Keratinocyte (primary cell): ENCODE measurements around the gene MACROH2A2. TPM values are rescaled to one million over a fixed set of nuclear protein-coding genes. Genes with fewer than 3 reads are reported as not detected.

Experiments used
- DNase-seq: peaks from one replicate; pipeline ENCODE4 v3.0.0-alpha.2; 2011; ENCODE audit warnings: low read depth, missing footprints, low spot score
- FAIRE-seq: peaks from 2 replicates; lab custom pipeline; 2011; peaks lifted over from hg19 to GRCh38; lab: Jason Lieb, UNC
- H2AFZ ChIP-seq: 2 replicates; pipeline ENCODE4 v1.6.0; 2012; ENCODE audit warnings: low read length, control low read depth, inconsistent platforms; ENCODE audit not compliant: control insufficient read depth
- H3K27ac ChIP-seq: 2 replicates; pipeline ENCODE4 v1.5.1; 2011; ENCODE audit warnings: low read length; ENCODE audit not compliant: control insufficient read depth, insufficient read depth
- H3K27me3 ChIP-seq: 3 replicates; pipeline ENCODE4 v1.6.0; 2011; ENCODE audit warnings: low read length; ENCODE audit not compliant: control insufficient read depth, insufficient read depth; ENCODE audit errors: extremely low read depth
- H3K36me3 ChIP-seq, 2 experiments: 2 replicates in 1 of 2; 3 replicates in 1 of 2; pipeline ENCODE4 v1.5.1; 2011; ENCODE audit warnings: low read length in 2 of 2, mild to moderate bottlenecking in 1 of 2; ENCODE audit not compliant: control insufficient read depth in 2 of 2, insufficient read depth in 2 of 2; ENCODE audit errors: extremely low read depth in 1 of 2
- H3K4me1 ChIP-seq: 3 replicates; pipeline ENCODE4 v1.5.1; 2011; ENCODE audit warnings: low read length; ENCODE audit not compliant: control insufficient read depth, insufficient read depth; ENCODE audit errors: extremely low read depth
- H3K4me2 ChIP-seq: 3 replicates; pipeline ENCODE4 v1.6.0; 2011; ENCODE audit warnings: low read depth, low read length; ENCODE audit not compliant: control insufficient read depth, insufficient read depth; ENCODE audit errors: extremely low read depth
- H3K4me3 ChIP-seq, 3 experiments: fragments of 200-600 bp in 1 of 3; sonication (generic) in 1 of 3; 2 replicates in 2 of 3; 3 replicates in 1 of 3; pipeline ENCODE4 v1.5.1; 2011 to 2016; ENCODE audit warnings: low read length in 3 of 3, mild to moderate bottlenecking in 3 of 3, control low read depth in 2 of 3, inconsistent platforms in 1 of 3, low read depth in 1 of 3, mixed read lengths in 1 of 3, mixed run types in 1 of 3, moderate library complexity in 1 of 3; ENCODE audit not compliant: control insufficient read depth in 2 of 3, insufficient read depth in 2 of 3; ENCODE audit errors: extremely low read depth in 1 of 3
- H3K79me2 ChIP-seq: 2 replicates; pipeline ENCODE4 v1.6.0; 2012; ENCODE audit warnings: low read length; ENCODE audit not compliant: control insufficient read depth, insufficient read depth
- H3K9ac ChIP-seq: 3 replicates; pipeline ENCODE4 v1.6.0; 2011; ENCODE audit warnings: low read length; ENCODE audit not compliant: control insufficient read depth, insufficient read depth; ENCODE audit errors: extremely low read depth
- H3K9me1 ChIP-seq: 3 replicates; pipeline ENCODE4 v1.6.0; 2011; ENCODE audit warnings: low read length; ENCODE audit not compliant: control insufficient read depth, insufficient read depth; ENCODE audit errors: extremely low read depth
- H3K9me3 ChIP-seq: 2 replicates; pipeline ENCODE4 v1.5.1; 2012; ENCODE audit warnings: low read depth, low read length; ENCODE audit not compliant: control insufficient read depth
- H4K20me1 ChIP-seq: 3 replicates; pipeline ENCODE4 v1.6.0; 2011; ENCODE audit warnings: low read length; ENCODE audit not compliant: control insufficient read depth, insufficient read depth; ENCODE audit errors: extremely low read depth
- CTCF ChIP-seq, 3 experiments: IDR thresholded peaks in 1 of 3; conservative IDR thresholded peaks in 1 of 3; optimal IDR thresholded peaks in 1 of 3; 2 replicates in 2 of 3; 3 replicates in 1 of 3; pipeline versions ENCODE3 to v1.5.1; 2011; ENCODE audit warnings: low read length in 3 of 3, mild to moderate bottlenecking in 3 of 3, moderate library complexity in 2 of 3, control low read depth in 1 of 3, inconsistent platforms in 1 of 3; ENCODE audit not compliant: insufficient read depth in 2 of 3; ENCODE audit errors: extremely low read depth in 1 of 3
- EZH2 ChIP-seq: IDR thresholded peaks from one replicate; pipeline ENCODE4 v1.6.1; 2012; ENCODE audit warnings: inconsistent platforms, mild to moderate bottlenecking, low read length, moderate library complexity
- dilution Hi-C: fragments of 300-500 bp; cut with MboI; formaldehyde crosslinking; loops from one replicate; pipeline ENCODE4 v1.7.0; 2020; ENCODE audit warnings: low sequenced_read_pairs; ENCODE audit not compliant: extremely low pct_ligation_motif_present
- polyA plus RNA-seq, 5 experiments: library from polyadenylated mRNA; depleted of rRNA in 3 of 5; stranded (reverse) in 3 of 5; stranded (forward) in 1 of 5; unstranded in 1 of 5; fragments of >200 nt; gene quantifications; 1 replicate in 1 of 5; 2 replicates in 3 of 5; 3 replicates in 1 of 5; pipeline versions ENCODE4 v1.2.1 to v1.2.3, GENCODE V29; 2011 to 2012; ENCODE audit warnings: missing spikeins in 2 of 5, low read depth in 1 of 5, low replicate concordance in 1 of 5

The MACROH2A2 gene
- polyA plus RNA-seq, 1 donor (not counting 4 experiments of a cell fraction or from before 2014, with no cell fraction given) = 11.6 TPM

- no peaks in the 10 kb centered on the region for H3K27me3 ChIP-seq
- H3K4me3 ChIP-seq = no peak overlapping the region
- H3K9me1 ChIP-seq = no peaks in the 10 kb centered on the region
- H3K79me2 ChIP-seq = no peaks in the 10 kb centered on the region
- H4K20me1 ChIP-seq = no peaks in the 10 kb centered on the region
- H3K27ac ChIP-seq = no peak overlapping the region
- FAIRE-seq (no peak), DNase-seq (no peak)
- no peak overlapping the region for H3K9ac ChIP-seq
- no peak overlapping the region for H3K4me2 ChIP-seq
- no peaks in the 10 kb centered on the region for H3K9me3 ChIP-seq
- dilution Hi-C loops = no loop called here
- H2AFZ ChIP-seq = no peak overlapping the region
- no peaks in the 10 kb centered on the region for H3K36me3 ChIP-seq
- TF ChIP-seq EZH2 (no peak), CTCF (optimal IDR thresholded peaks at IDR 0.05 in 1 of 3, IDR thresholded peaks at IDR 0.05 in 1 of 3, conservative IDR thresholded peaks at IDR 0.05 in 1 of 3; ENCODE audit: extremely low read depth in 1 of 3, insufficient read depth in 2 of 3, low read length in 3 of 3) (no peak)
- no peaks in the 10 kb centered on the region for H3K4me1 ChIP-seq
These were observed 7.7 kb downstream of the MACROH2A2 start for GRCh38 chr10:70060389-70060788.

DNA sequence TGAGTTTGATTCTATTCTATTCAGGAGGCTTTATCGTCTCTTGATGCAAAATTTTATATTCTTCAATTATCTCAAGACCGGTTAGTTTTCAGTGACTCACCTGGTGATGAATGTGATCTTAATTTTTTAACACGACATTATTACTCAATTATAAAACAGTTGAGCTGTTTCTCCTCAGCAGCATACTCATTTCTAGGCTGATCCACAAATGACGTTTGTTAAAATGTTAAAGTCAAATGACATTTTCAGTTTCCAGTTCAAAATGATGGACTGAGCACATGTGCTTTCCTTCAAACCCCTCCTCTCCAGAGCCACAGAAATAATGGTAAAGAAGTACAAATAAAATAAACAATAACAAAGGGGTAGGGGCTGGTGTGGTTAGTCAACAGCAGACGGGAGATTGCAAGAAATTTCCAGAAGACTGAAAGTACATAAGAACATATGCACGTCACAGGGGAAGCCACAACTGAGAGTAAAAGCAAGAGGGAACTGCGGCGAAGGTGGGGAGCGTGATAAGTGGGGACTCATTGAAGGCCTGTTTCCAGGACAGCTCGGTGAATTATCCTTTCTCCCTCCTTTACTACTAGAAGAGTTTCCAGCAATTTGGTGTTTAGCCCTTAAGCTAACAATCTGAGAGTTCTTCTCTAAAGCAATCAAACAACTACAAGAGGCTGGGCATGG is 10.9 kb downstream of the MACROH2A2 start:
- Histone ChIP-seq H3K9me3 (no peaks in the 10 kb centered on the region), H3K36me3 (no peaks in the 10 kb centered on the region), H3K4me3 (no peak overlapping the region), H4K20me1 (no peaks in the 10 kb centered on the region), H2AFZ (no peak overlapping the region), H3K4me2 (no peak overlapping the region), H3K9me1 (no peaks in the 10 kb centered on the region), H3K79me2 (no peaks in the 10 kb centered on the region), H3K4me1 (no peaks in the 10 kb centered on the region), H3K9ac (no peak overlapping the region), H3K27ac (no peak overlapping the region), H3K27me3 (no peaks in the 10 kb centered on the region)
- TF ChIP-seq CTCF (optimal IDR thresholded peaks at IDR 0.05 in 1 of 3, IDR thresholded peaks at IDR 0.05 in 1 of 3, conservative IDR thresholded peaks at IDR 0.05 in 1 of 3; ENCODE audit: extremely low read depth in 1 of 3, insufficient read depth in 2 of 3, low read length in 3 of 3) (no peak), EZH2 (no peak)
- DNase-seq = no peak
- no peak for FAIRE-seq
- dilution Hi-C loops = no loop called here
